GM21786 (cell line): Measurements from ENCODE around the gene SOX13.

ENCODE experiments used
- ATAC-seq: cut with Tn5 transposase; IDR thresholded peaks from one replicate; pipeline ENCODE4 v1.9.1; 2021; ENCODE audit not compliant: unreplicated experiment

Gene SOX13

GRCh38 chr1:204128964-204129896, 56.3 kb downstream of the SOX13 start:
- ATAC-seq: no peak

- ATAC-seq: no peak
These were observed 57.3 kb downstream of the SOX13 start for GRCh38 chr1:204130178-204130577.

- no peak for ATAC-seq
These were observed 58.3 kb downstream of the SOX13 start for GRCh38 chr1:204130981-204131892.

- ATAC-seq: no peak
These were observed 59.1 kb downstream of the SOX13 start for GRCh38 chr1:204131978-204132377.

GRCh38 chr1:204132718-204133117, 59.8 kb downstream of the SOX13 start:
- ATAC-seq: no peak

- no peak for ATAC-seq
These were observed 61.2 kb downstream of the SOX13 start for GRCh38 chr1:204134103-204134502.

- no peak for ATAC-seq
These were observed 63.9 kb downstream of the SOX13 start for GRCh38 chr1:204136814-204137213.

- no peak for ATAC-seq
These were observed 66.2 kb downstream of the SOX13 start for GRCh38 chr1:204139088-204139487.

- no peak for ATAC-seq
These were observed 67.0 kb downstream of the SOX13 start for GRCh38 chr1:204139952-204140351.

GRCh38 chr1:204141131-204141530, 68.2 kb downstream of the SOX13 start:
- ATAC-seq: no peak

- ATAC-seq: no peak
These were observed 69.4 kb downstream of the SOX13 start for GRCh38 chr1:204142032-204142974.

- ATAC-seq: no peak
These were observed 70.5 kb downstream of the SOX13 start for GRCh38 chr1:204143276-204144041.

GRCh38 chr1:204145033-204145504, 72.2 kb downstream of the SOX13 start:
- ATAC-seq: no peak

- no peak for ATAC-seq
These were observed 73.4 kb downstream of the SOX13 start for GRCh38 chr1:204146309-204146708.

- no peak for ATAC-seq
These were observed 74.0 kb downstream of the SOX13 start for GRCh38 chr1:204146965-204147364.

- no peak for ATAC-seq
These were observed 74.8 kb downstream of the SOX13 start for GRCh38 chr1:204147406-204148383.

- ATAC-seq: no peak
These were observed 76.2 kb downstream of the SOX13 start for GRCh38 chr1:204149107-204149506.
